Activated T-cell treated with anti-CD3 and anti-CD28 coated beads for 1 hour (primary cell): ENCODE measurements around the gene FGF4.

Experiments used
- DNase-seq: peaks from one replicate; pipeline ENCODE4 v3.0.0-alpha.2; 2020; ENCODE audit warnings: low read depth

FGF4 gene

GRCh38 chr11:69726019-69726418 is 49.1 kb downstream of the FGF4 start:
- DNase-seq: no peak

- DNase-seq: no peak
Measured at GRCh38 chr11:69721745-69722144, 53.4 kb downstream of the FGF4 start.

- no peak for DNase-seq
Measured at GRCh38 chr11:69721106-69721505, 54.0 kb downstream of the FGF4 start.
